H1 (cell line): ENCODE measurements around the gene COPZ1. TPM values are rescaled to one million over a fixed set of nuclear protein-coding genes. Genes with fewer than 3 reads are reported as not detected.

Experiments
- CTCF ChIA-PET: fragments of 300-600 bp; sonication (Branson Sonifier 250); formaldehyde crosslinking; loops from one replicate; lab custom pipeline; 2021; ENCODE audit not compliant: partially characterized antibody; lab: Charles Lee
- POLR2A ChIA-PET: fragments of 300-600 bp; sonication (Branson Sonifier 250); formaldehyde crosslinking; loops from one replicate; lab custom pipeline; 2021; ENCODE audit warnings: inconsistent platforms; ENCODE audit not compliant: partially characterized antibody; lab: Charles Lee
- DNase-seq, 2 experiments: peaks; one replicate each; pipeline versions ENCODE4 v3.0.0 to v3.0.0-alpha.2; 2010 to 2022; ENCODE audit warnings: low spot score in 2 of 2, low read depth in 1 of 2, mixed read lengths in 1 of 2
- FAIRE-seq: peaks from 2 replicates; lab custom pipeline; 2011; peaks lifted over from hg19 to GRCh38; lab: Jason Lieb, UNC
- H2AFZ ChIP-seq: 2 replicates; pipeline ENCODE4 v1.8.1; 2012; ENCODE audit warnings: low read length, inconsistent platforms
- H2AK5ac ChIP-seq: 2 replicates; pipeline ENCODE4 v1.6.1; 2013; ENCODE audit warnings: low read depth, low read length
- H2BK120ac ChIP-seq: replicated peaks from 2 replicates; pipeline ENCODE3; 2013; ENCODE audit warnings: low read depth, low read length, inconsistent platforms
- H2BK12ac ChIP-seq: 2 replicates; pipeline ENCODE4 v1.6.1; 2013; ENCODE audit warnings: low read depth, low read length
- H2BK15ac ChIP-seq: 2 replicates; pipeline ENCODE4 v1.6.1; 2013; ENCODE audit warnings: low read length
- H2BK20ac ChIP-seq: 2 replicates; pipeline ENCODE4 v1.6.1; 2013; ENCODE audit warnings: low read length
- H2BK5ac ChIP-seq: 2 replicates; pipeline ENCODE4 v1.6.1; 2013; ENCODE audit warnings: low read depth, low read length
- H3K14ac ChIP-seq: 2 replicates; pipeline ENCODE4 v1.6.1; 2013; ENCODE audit warnings: inconsistent platforms; ENCODE audit not compliant: insufficient read length
- H3K18ac ChIP-seq: 2 replicates; pipeline ENCODE4 v1.6.1; 2013; ENCODE audit warnings: low read length; ENCODE audit errors: extremely low read depth
- H3K23ac ChIP-seq: 2 replicates; pipeline ENCODE4 v1.6.1; 2013; ENCODE audit warnings: inconsistent platforms; ENCODE audit not compliant: insufficient read length
- H3K23me2 ChIP-seq: 2 replicates; pipeline ENCODE4 v1.6.1; 2013; ENCODE audit warnings: low read depth, low read length
- H3K27ac ChIP-seq: 2 replicates; pipeline ENCODE4 v1.6.1; 2011; ENCODE audit warnings: low read depth, low read length, inconsistent platforms
- H3K27me3 ChIP-seq, 4 experiments: replicated peaks in 1 of 4; 1 replicate in 1 of 4; 2 replicates in 3 of 4; pipeline versions ENCODE4 v1.6.1 to v1.8.1; 2011 to 2013; ENCODE audit warnings: low read length in 3 of 4, mild to moderate bottlenecking in 3 of 4, inconsistent platforms in 2 of 4, mixed read lengths in 2 of 4, moderate library complexity in 1 of 4; ENCODE audit not compliant: control insufficient read depth in 3 of 4, insufficient read depth in 3 of 4; ENCODE audit errors: extremely low read depth in 1 of 4
- H3K36me3 ChIP-seq, 4 experiments: 2 replicates each; pipeline versions ENCODE4 v1.6.1 to v1.8.1; 2011 to 2013; ENCODE audit warnings: mild to moderate bottlenecking in 4 of 4, low read length in 3 of 4, moderate library complexity in 2 of 4, control low read depth in 1 of 4, inconsistent platforms in 1 of 4; ENCODE audit not compliant: insufficient read depth in 4 of 4, control insufficient read depth in 2 of 4
- H3K4ac ChIP-seq: replicated peaks from 2 replicates; pipeline ENCODE3; 2013; ENCODE audit warnings: low read length, low read depth, mixed read lengths, inconsistent platforms; ENCODE audit not compliant: insufficient read length
- H3K4me1 ChIP-seq, 4 experiments: replicated peaks in 1 of 4; 1 replicate in 1 of 4; 2 replicates in 3 of 4; pipeline versions ENCODE4 v1.6.1 to v1.8.1; 2011 to 2013; ENCODE audit warnings: low read length in 3 of 4, inconsistent platforms in 2 of 4, mixed read lengths in 1 of 4; ENCODE audit not compliant: insufficient read depth in 4 of 4, control insufficient read depth in 3 of 4
- H3K4me2 ChIP-seq, 2 experiments: 2 replicates each; pipeline versions ENCODE4 v1.6.1 to v1.8.1; 2011 to 2013; ENCODE audit warnings: low read depth in 2 of 2, low read length in 2 of 2, control low read depth in 1 of 2, inconsistent platforms in 1 of 2, mild to moderate bottlenecking in 1 of 2; ENCODE audit not compliant: insufficient read depth in 1 of 2
- H3K4me3 ChIP-seq, 4 experiments: fragments of 200-600, 300-600 bp in 1 of 4; sonication (generic), shearing (Covaris generic), sonication (Bioruptor Twin) in 1 of 4; 2 replicates each; pipeline versions ENCODE4 v1.5.1 to v1.8.1; 2011 to 2016; ENCODE audit warnings: low read length in 4 of 4, low read depth in 3 of 4, control low read depth in 2 of 4, inconsistent platforms in 2 of 4, mild to moderate bottlenecking in 2 of 4, mixed read lengths in 1 of 4, moderate library complexity in 1 of 4; ENCODE audit not compliant: insufficient read depth in 2 of 4; ENCODE audit errors: extremely low read depth in 1 of 4
- H3K56ac ChIP-seq: replicated peaks from 2 replicates; pipeline ENCODE3; 2013; ENCODE audit warnings: low read depth, mild to moderate bottlenecking, mixed read lengths, low read length, inconsistent platforms; ENCODE audit not compliant: insufficient read length
- H3K79me1 ChIP-seq: 2 replicates; pipeline ENCODE4 v1.6.1; 2013; ENCODE audit warnings: low read depth, low read length, control low read depth
- H3K79me2 ChIP-seq, 2 experiments: 2 replicates each; pipeline versions ENCODE4 v1.6.1 to v1.8.1; 2012 to 2013; ENCODE audit warnings: low read length in 2 of 2, mild to moderate bottlenecking in 2 of 2, inconsistent platforms in 1 of 2; ENCODE audit not compliant: insufficient read depth in 2 of 2, control insufficient read depth in 1 of 2
- H3K9ac ChIP-seq, 4 experiments: replicated peaks in 1 of 4; 1 replicate in 1 of 4; 2 replicates in 3 of 4; pipeline versions ENCODE4 v1.6.1 to v1.8.1; 2011 to 2013; ENCODE audit warnings: low read depth in 3 of 4, low read length in 3 of 4, control low read depth in 2 of 4, mild to moderate bottlenecking in 2 of 4, moderate library complexity in 2 of 4, inconsistent platforms in 1 of 4; ENCODE audit errors: extremely low read depth in 1 of 4
- H3K9me3 ChIP-seq, 2 experiments: 2 replicates each; pipeline versions ENCODE4 v1.6.1 to v1.8.1; 2012 to 2013; ENCODE audit warnings: mild to moderate bottlenecking in 2 of 2, moderate library complexity in 2 of 2, control low read depth in 1 of 2, inconsistent platforms in 1 of 2, low read depth in 1 of 2, low read length in 1 of 2, mixed read lengths in 1 of 2; ENCODE audit not compliant: insufficient read depth in 2 of 2
- H4K20me1 ChIP-seq, 2 experiments: replicated peaks in 1 of 2; 2 replicates each; pipeline versions ENCODE3 to v1.8.1; 2011 to 2013; ENCODE audit warnings: inconsistent platforms in 2 of 2, low read length in 2 of 2, mild to moderate bottlenecking in 1 of 2; ENCODE audit not compliant: insufficient read depth in 2 of 2, control insufficient read depth in 1 of 2
- H4K5ac ChIP-seq: 2 replicates; pipeline ENCODE4 v1.6.1; 2013; ENCODE audit warnings: low read length, low read depth, mixed read lengths, inconsistent platforms; ENCODE audit not compliant: insufficient read length
- H4K8ac ChIP-seq: 2 replicates; pipeline ENCODE4 v1.8.0; 2013; ENCODE audit warnings: mild to moderate bottlenecking, moderate library complexity, low read length, inconsistent platforms; ENCODE audit not compliant: insufficient read depth; ENCODE audit errors: extremely low read depth
- H4K91ac ChIP-seq: replicated peaks from 2 replicates; pipeline ENCODE3; 2013; ENCODE audit warnings: low read length, mixed read lengths, inconsistent platforms; ENCODE audit not compliant: insufficient read length
- CTBP2 ChIP-seq: IDR thresholded peaks from 2 replicates; pipeline ENCODE4 v1.7.0; 2011; ENCODE audit warnings: borderline replicate concordance, mild to moderate bottlenecking, moderate library complexity, mixed read lengths, low read length; ENCODE audit not compliant: insufficient read depth, insufficient read length
- EGR1 ChIP-seq: IDR thresholded peaks from 2 replicates; pipeline ENCODE4 v1.6.1; 2011; ENCODE audit warnings: low read depth, low read length, borderline replicate concordance
- EZH2 ChIP-seq: fragments of 200-600 bp; sonication (generic); IDR thresholded peaks from 2 replicates; pipeline ENCODE4 v1.7.1; 2012; ENCODE audit warnings: low read depth, mild to moderate bottlenecking, moderate library complexity, low read length, inconsistent platforms; ENCODE audit not compliant: severe bottlenecking
- JUN ChIP-seq: IDR thresholded peaks from 2 replicates; pipeline ENCODE4 v1.6.1; 2011; ENCODE audit warnings: low read depth, mild to moderate bottlenecking, improper control_type of control experiment, low read length
- KDM4A ChIP-seq: IDR thresholded peaks from one replicate; pipeline ENCODE4 v1.7.1; 2012; ENCODE audit warnings: low read depth, mild to moderate bottlenecking, moderate library complexity, low read length, inconsistent platforms; ENCODE audit not compliant: severe bottlenecking
- NRF1 ChIP-seq: IDR thresholded peaks from 2 replicates; pipeline ENCODE4 v1.6.1; 2011; ENCODE audit warnings: mild to moderate bottlenecking, low read depth, low read length, improper control_type of control experiment
- POLR2AphosphoS5 ChIP-seq: IDR thresholded peaks from 2 replicates; pipeline ENCODE4 v1.6.1; 2011; ENCODE audit warnings: low read depth, low read length
- RXRA ChIP-seq: IDR thresholded peaks from 2 replicates; pipeline ENCODE4 v1.6.1; 2011; ENCODE audit warnings: low read depth, mild to moderate bottlenecking, low read length, moderate library complexity; ENCODE audit not compliant: insufficient read depth
- SP1 ChIP-seq: IDR thresholded peaks from 2 replicates; pipeline ENCODE4 v1.6.1; 2011; ENCODE audit warnings: low read depth, low read length
- TBP ChIP-seq: IDR thresholded peaks from 2 replicates; pipeline ENCODE4 v1.6.1; 2011; ENCODE audit warnings: low read depth, low read length, improper control_type of control experiment
- WGBS, 2 experiments: shearing (Covaris generic) in 1 of 2; methylation state at CpG; one replicate each; pipeline versions ENCODE4 v1.1.6 to v1.1.7; 2013 to 2015; ENCODE audit warnings: low lambda C conversion rate in 2 of 2, mixed read lengths in 2 of 2, inconsistent platforms in 1 of 2, low coverage in 1 of 2, missing lambda C conversion rate in 1 of 2; ENCODE audit not compliant: insufficient replicate concordance in 2 of 2, insufficient coverage in 1 of 2, insufficient read length in 1 of 2; ENCODE audit errors: extremely low coverage in 1 of 2, missing lambda C conversion rate in 1 of 2; 5-methylcytosine and 5-hydroxymethylcytosine counted together
- polyA plus RNA-seq, 7 experiments: library from polyadenylated mRNA; depleted of rRNA in 3 of 7; stranded (reverse) in 5 of 7; unstranded in 2 of 7; fragments of >200 nt in 5 of 7; fragments of 200-250 nt in 2 of 7; gene quantifications; 1 replicate in 5 of 7; 2 replicates in 1 of 7; 4 replicates in 1 of 7; pipeline versions ENCODE4 v1.2.1 to v1.2.3, GENCODE V29; 2011 to 2013; ENCODE audit warnings: missing spikeins in 2 of 7, mixed read lengths in 2 of 7
- total RNA-seq: library from RNA; stranded (reverse); fragmentation: NEBNext Ultra II Directional; extraction: Animal tissue kit (Norgen Biotek cat#: 25700); gene quantifications from 2 replicates; pipeline ENCODE4 v1.2.1, GENCODE V29; 2021
- TF ChIP-seq, protein P1 (sequence below), 3 experiments: IDR thresholded peaks; 1 replicate in 2 of 3; 2 replicates in 1 of 3; pipeline versions ENCODE4 v1.5.1 to v1.6.1; 2011; ENCODE audit warnings: low read length in 3 of 3, mild to moderate bottlenecking in 3 of 3, inconsistent platforms in 2 of 3, low read depth in 1 of 3, moderate library complexity in 1 of 3; ENCODE audit not compliant: insufficient read depth in 1 of 3; ENCODE audit errors: control extremely low read depth in 1 of 3

Gene COPZ1
- total and polyA plus RNA-seq, 2 of the 8 experiments (the other 6 are each of a cell fraction or from before 2014, with no cell fraction given) = 103 to 133 TPM

DNA sequence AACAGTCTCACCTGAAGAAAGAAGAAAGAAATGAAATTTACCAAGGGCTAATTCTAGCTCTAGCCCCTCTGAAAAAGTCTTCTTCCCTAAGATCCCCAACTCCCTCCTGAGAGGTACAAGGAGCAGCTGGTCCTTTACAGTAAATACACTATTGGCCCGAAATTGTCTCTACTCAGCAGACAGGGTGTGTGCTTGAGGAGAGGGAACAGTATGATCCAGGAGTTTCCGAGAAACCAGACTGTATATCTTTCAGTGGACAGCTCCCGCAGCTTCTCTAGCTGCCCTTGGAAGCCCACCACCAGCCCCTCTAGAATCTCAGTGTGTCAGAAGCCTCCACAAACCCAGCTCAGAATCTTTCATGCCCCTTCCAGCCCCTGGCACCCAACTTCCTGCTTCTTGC is 31.3 kb downstream of the COPZ1 start:
- Histone ChIP-seq H3K23ac (no peak overlapping the region), H3K27ac (peak overlapping the region; percentile 46; the same call in 1 of the 2 replicates), H3K23me2 (peaks cover 17% of the 10 kb centered on the region), H3K27me3 (peaks cover 0 to 2% (median under 1%) of the 10 kb centered on the region in 4 experiments; a peak in 2 of 7 replicates), H2BK120ac (no peak overlapping the region), H2BK20ac (peak overlapping the region; percentile 75), H3K36me3 (no peaks in the 10 kb centered on the region), H3K4ac (no peak overlapping the region), H2BK12ac (peak overlapping the region; percentile 61; the same call in 1 of the 2 replicates), H2AFZ (no peak overlapping the region), H3K4me2 (peak overlapping the region; percentile 39 to 88; a peak in 1 of 4 replicates), H2AK5ac (no peak overlapping the region), H2BK5ac (0 out of 2 replicates have a peak overlapping the region, but pooled peaks have one; percentile 8), H3K79me2 (no peaks in the 10 kb centered on the region), H4K91ac (no peak overlapping the region), H4K8ac (no peak overlapping the region), H3K14ac (no peak overlapping the region), H4K20me1 (no peaks in the 10 kb centered on the region), H3K9me3 (no peaks in the 10 kb centered on the region), H3K18ac (no peak overlapping the region), H4K5ac (no peak overlapping the region), H3K9ac (no peak overlapping the region), H3K4me1 (peaks cover 29 to 67% (median 35%) of the 10 kb centered on the region in 4 experiments), H3K56ac (no peak overlapping the region), H3K4me3 (no peak overlapping the region), H2BK15ac (no peak overlapping the region; the same call in 1 of the 2 replicates), H3K79me1 (no peaks in the 10 kb centered on the region)
- CTCF ChIA-PET = interaction anchor here (0.5 to 9.2 kb wide), 13 partner anchors 12 to 347 kb away, joined by 3 to 348 read pairs (median 8); partner anchors contain the start of genes COPZ1, HOXC8, NFE2 and ZNF385A
- DNase-seq (peak in 1 of 2 experiments; percentile 30), FAIRE-seq (no peak)
- POLR2A ChIA-PET = interaction anchor here (0.9 to 9.2 kb wide), 12 partner anchors 9 to 97 kb away, joined by 3 to 133 read pairs (median 6); partner anchors contain the start of genes CBX5 and HNRNPA1
- 85% methylated on average over 3 of the region's 3 CpGs; no CpG with 5 or more reads in 1 of the 2 experiments for WGBS, 2 experiments
- TF ChIP-seq POLR2AphosphoS5 = no peak
- TF ChIP-seq, protein P1, sequence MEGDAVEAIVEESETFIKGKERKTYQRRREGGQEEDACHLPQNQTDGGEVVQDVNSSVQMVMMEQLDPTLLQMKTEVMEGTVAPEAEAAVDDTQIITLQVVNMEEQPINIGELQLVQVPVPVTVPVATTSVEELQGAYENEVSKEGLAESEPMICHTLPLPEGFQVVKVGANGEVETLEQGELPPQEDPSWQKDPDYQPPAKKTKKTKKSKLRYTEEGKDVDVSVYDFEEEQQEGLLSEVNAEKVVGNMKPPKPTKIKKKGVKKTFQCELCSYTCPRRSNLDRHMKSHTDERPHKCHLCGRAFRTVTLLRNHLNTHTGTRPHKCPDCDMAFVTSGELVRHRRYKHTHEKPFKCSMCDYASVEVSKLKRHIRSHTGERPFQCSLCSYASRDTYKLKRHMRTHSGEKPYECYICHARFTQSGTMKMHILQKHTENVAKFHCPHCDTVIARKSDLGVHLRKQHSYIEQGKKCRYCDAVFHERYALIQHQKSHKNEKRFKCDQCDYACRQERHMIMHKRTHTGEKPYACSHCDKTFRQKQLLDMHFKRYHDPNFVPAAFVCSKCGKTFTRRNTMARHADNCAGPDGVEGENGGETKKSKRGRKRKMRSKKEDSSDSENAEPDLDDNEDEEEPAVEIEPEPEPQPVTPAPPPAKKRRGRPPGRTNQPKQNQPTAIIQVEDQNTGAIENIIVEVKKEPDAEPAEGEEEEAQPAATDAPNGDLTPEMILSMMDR (IDR thresholded peaks at IDR 0.05; ENCODE audit: control extremely low read depth in 1 of 3, insufficient read depth in 1 of 3, low read depth in 1 of 3, low read length in 3 of 3) = no peak
- no peak for TF ChIP-seq TBP
- TF ChIP-seq RXRA = no peak
- TF ChIP-seq KDM4A = no peak
- no peak for TF ChIP-seq NRF1
- TF ChIP-seq EZH2 = no peak
- TF ChIP-seq SP1 = no peak
- TF ChIP-seq EGR1 = no peak
- TF ChIP-seq CTBP2 = no peak
- no peak for TF ChIP-seq JUN
